HEK293 (cell line): ENCODE data around the gene UBTD1.

Source experiments
- CTCF ChIA-PET: fragments of 350-600 bp; formaldehyde crosslinking; extraction: SDS; loops from one replicate; lab custom pipeline; 2021; ENCODE audit warnings: antibody characterized with exemption; lab: Yijun Ruan, JAX
- POLR2A ChIA-PET: fragments of 300-600 bp; formaldehyde crosslinking; extraction: SDS; loops from one replicate; lab custom pipeline; 2020; ENCODE audit warnings: antibody characterized with exemption, inconsistent platforms; lab: Yijun Ruan, JAX
- H3K27ac ChIP-seq: fragments of 200-500 bp; sonication (Bioruptor generic); 2 replicates; pipeline ENCODE4 v1.5.1; 2014; ENCODE audit warnings: low read depth, low read length, control low read depth, inconsistent platforms; ENCODE audit errors: extremely low read depth
- H3K36me3 ChIP-seq, 2 experiments: fragments of 200-500 bp in 1 of 2; sonication (Bioruptor generic) in 1 of 2; 1 replicate in 1 of 2; 2 replicates in 1 of 2; pipeline ENCODE4 v1.5.1; 2014 to 2017; ENCODE audit warnings: inconsistent platforms in 2 of 2, low read length in 2 of 2; ENCODE audit not compliant: control insufficient read depth in 2 of 2, insufficient read depth in 1 of 2
- H3K4me1 ChIP-seq: fragments of 200-500 bp; sonication (Bioruptor generic); 2 replicates; pipeline ENCODE4 v1.5.1; 2014; ENCODE audit warnings: mild to moderate bottlenecking, low read length, inconsistent platforms; ENCODE audit not compliant: control insufficient read depth, insufficient read depth
- H3K4me3 ChIP-seq: 2 replicates; pipeline ENCODE4 v1.5.1; 2011; ENCODE audit warnings: low read depth, mild to moderate bottlenecking, control low read depth, low read length, moderate library complexity
- H3K9me3 ChIP-seq: fragments of 200-500 bp; sonication (Bioruptor generic); 2 replicates; pipeline ENCODE4 v1.5.1; 2014; ENCODE audit warnings: low read depth, low read length, inconsistent platforms; ENCODE audit not compliant: control insufficient read depth, insufficient read depth
- GLIS1 ChIP-seq: fragments of 450-650 bp; formaldehyde crosslinking; IDR thresholded peaks from 2 replicates; pipeline ENCODE4 v1.5.1; 2016; ENCODE audit warnings: missing biosample characterization, missing genetic modification characterization
- PBX3 ChIP-seq: sonication (generic); formaldehyde crosslinking; IDR thresholded peaks from 2 replicates; pipeline ENCODE4 v1.8.1; 2022; ENCODE audit warnings: mild to moderate bottlenecking, moderate library complexity, missing genetic modification reagents
- PRDM1 ChIP-seq: fragments of 450-650 bp; formaldehyde crosslinking; IDR thresholded peaks from 2 replicates; pipeline ENCODE4; 2016; ENCODE audit warnings: missing biosample characterization, missing genetic modification characterization
- RBAK ChIP-seq: fragments of 450-650 bp; formaldehyde crosslinking; IDR thresholded peaks from 2 replicates; pipeline ENCODE4 v1.5.1; 2016; ENCODE audit warnings: missing biosample characterization, missing genetic modification characterization
- ZBTB10 ChIP-seq: fragments of 450-650 bp; formaldehyde crosslinking; IDR thresholded peaks from 2 replicates; pipeline ENCODE4 v1.5.1; 2016; ENCODE audit warnings: missing biosample characterization, missing genetic modification characterization
- ZBTB17 ChIP-seq: fragments of 450-650 bp; formaldehyde crosslinking; IDR thresholded peaks from 2 replicates; pipeline ENCODE4 v1.5.1; 2016; ENCODE audit warnings: missing biosample characterization, missing genetic modification characterization
- ZFP3 ChIP-seq: fragments of 450-650 bp; formaldehyde crosslinking; IDR thresholded peaks from 2 replicates; pipeline ENCODE4 v1.5.1; 2016; ENCODE audit warnings: low read depth, missing biosample characterization, missing genetic modification characterization
- ZFP37 ChIP-seq: fragments of 450-650 bp; formaldehyde crosslinking; IDR thresholded peaks from 2 replicates; pipeline ENCODE4 v1.5.1; 2016; ENCODE audit warnings: missing biosample characterization, missing genetic modification characterization
- ZIC2 ChIP-seq: fragments of 450-650 bp; formaldehyde crosslinking; IDR thresholded peaks from 2 replicates; pipeline ENCODE4 v1.5.1; 2016; ENCODE audit warnings: missing biosample characterization, missing genetic modification characterization
- ZNF155 ChIP-seq: fragments of 450-650 bp; formaldehyde crosslinking; IDR thresholded peaks from 2 replicates; pipeline ENCODE4 v1.5.1; 2016; ENCODE audit warnings: missing biosample characterization, missing genetic modification characterization
- ZNF16 ChIP-seq: fragments of 450-650 bp; formaldehyde crosslinking; IDR thresholded peaks from 2 replicates; pipeline ENCODE4 v1.5.1; 2016; ENCODE audit warnings: low read depth, missing biosample characterization, missing genetic modification characterization
- ZNF211 ChIP-seq: fragments of 450-650 bp; formaldehyde crosslinking; IDR thresholded peaks from 2 replicates; pipeline ENCODE4 v1.5.1; 2016; ENCODE audit warnings: low read depth, missing biosample characterization, missing genetic modification characterization
- ZNF221 ChIP-seq: fragments of 450-650 bp; formaldehyde crosslinking; IDR thresholded peaks from 2 replicates; pipeline ENCODE4 v1.5.1; 2017; ENCODE audit warnings: missing biosample characterization, missing genetic modification characterization, borderline replicate concordance
- ZNF335 ChIP-seq: fragments of 450-650 bp; formaldehyde crosslinking; conservative IDR thresholded peaks from 2 replicates; pipeline ENCODE4 v1.5.1; 2016; ENCODE audit warnings: missing biosample characterization, missing genetic modification characterization
- ZNF394 ChIP-seq: fragments of 450-650 bp; formaldehyde crosslinking; IDR thresholded peaks from 2 replicates; pipeline ENCODE4 v1.5.1; 2016; ENCODE audit warnings: missing biosample characterization, missing genetic modification characterization, mild to moderate bottlenecking, moderate library complexity, borderline replicate concordance
- ZNF514 ChIP-seq: fragments of 450-650 bp; formaldehyde crosslinking; IDR thresholded peaks from 2 replicates; pipeline ENCODE4 v1.5.1; 2016; ENCODE audit warnings: missing biosample characterization, missing genetic modification characterization
- ZNF585B ChIP-seq: fragments of 450-650 bp; formaldehyde crosslinking; IDR thresholded peaks from 2 replicates; pipeline ENCODE4 v1.5.1; 2016; ENCODE audit warnings: missing biosample characterization, missing genetic modification characterization
- ZNF664 ChIP-seq: fragments of 450-650 bp; formaldehyde crosslinking; IDR thresholded peaks from 2 replicates; pipeline ENCODE4 v1.5.1; 2016; ENCODE audit warnings: missing biosample characterization, missing genetic modification characterization
- ZNF701 ChIP-seq: fragments of 450-650 bp; formaldehyde crosslinking; IDR thresholded peaks from 2 replicates; pipeline ENCODE4 v1.5.1; 2016; ENCODE audit warnings: missing biosample characterization, missing genetic modification characterization
- ZNF747 ChIP-seq: fragments of 450-650 bp; formaldehyde crosslinking; IDR thresholded peaks from 2 replicates; pipeline ENCODE4 v1.5.1; 2016; ENCODE audit warnings: missing biosample characterization, missing genetic modification characterization
- ZSCAN16 ChIP-seq: fragments of 450-650 bp; formaldehyde crosslinking; IDR thresholded peaks from 2 replicates; pipeline ENCODE4 v1.5.1; 2016; ENCODE audit warnings: missing biosample characterization, missing genetic modification characterization
- ZXDB ChIP-seq: fragments of 450-650 bp; formaldehyde crosslinking; IDR thresholded peaks from 2 replicates; pipeline ENCODE4 v1.5.1; 2016; ENCODE audit warnings: missing biosample characterization, missing genetic modification characterization
- TF ChIP-seq, protein P1 (sequence below): fragments of 450-650 bp; formaldehyde crosslinking; IDR thresholded peaks from 2 replicates; pipeline ENCODE4 v1.5.1; 2017; ENCODE audit warnings: missing biosample characterization, mild to moderate bottlenecking, missing genetic modification characterization, moderate library complexity

The UBTD1 gene

GRCh38 chr10:97518301-97519043 lies 19.7 kb downstream of the UBTD1 start:
- H3K4me1 ChIP-seq = no peaks in the 10 kb centered on the region
- TF ChIP-seq ZNF155 (no peak), ZNF335 (tag by site-specific recombination) (peak; percentile 56), ZFP3 (tag by site-specific recombination) (no peak), ZIC2 (tag by site-specific recombination) (no peak), ZNF394 (no peak), RBAK (no peak), ZNF221 (no peak), ZXDB (tag by site-specific recombination) (no peak), ZNF211 (no peak), ZNF664 (peak; percentile 95), PRDM1 (tag by site-specific recombination) (peak; percentile 75), ZBTB10 (tag by site-specific recombination) (no peak), ZBTB17 (tag by site-specific recombination) (0 out of 2 replicates have a peak, but pooled peaks have one; percentile 31), ZNF747 (tag by site-specific recombination) (no peak), ZNF585B (no peak), PBX3 (no peak), ZNF16 (tag by site-specific recombination) (no peak)
- TF ChIP-seq, protein P1, sequence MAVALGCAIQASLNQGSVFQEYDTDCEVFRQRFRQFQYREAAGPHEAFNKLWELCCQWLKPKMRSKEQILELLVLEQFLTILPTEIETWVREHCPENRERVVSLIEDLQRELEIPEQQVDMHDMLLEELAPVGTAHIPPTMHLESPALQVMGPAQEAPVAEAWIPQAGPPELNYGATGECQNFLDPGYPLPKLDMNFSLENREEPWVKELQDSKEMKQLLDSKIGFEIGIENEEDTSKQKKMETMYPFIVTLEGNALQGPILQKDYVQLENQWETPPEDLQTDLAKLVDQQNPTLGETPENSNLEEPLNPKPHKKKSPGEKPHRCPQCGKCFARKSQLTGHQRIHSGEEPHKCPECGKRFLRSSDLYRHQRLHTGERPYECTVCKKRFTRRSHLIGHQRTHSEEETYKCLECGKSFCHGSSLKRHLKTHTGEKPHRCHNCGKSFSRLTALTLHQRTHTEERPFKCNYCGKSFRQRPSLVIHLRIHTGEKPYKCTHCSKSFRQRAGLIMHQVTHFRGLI (tag by site-specific recombination) = no peak
- ChIA-PET POLR2A (interaction anchor here (0.9 to 1.3 kb wide), 2 partner anchors 8 to 20 kb away, joined by 3 to 5 read pairs; partner anchors contain the start of gene UBTD1), CTCF (interaction anchor here (0.8 to 1.6 kb wide), 3 partner anchors 16 to 184 kb away, joined by 3 to 8 read pairs (median 3); no protein-coding TSS in a partner anchor)
- no peak overlapping the region for H3K27ac ChIP-seq
- H3K9me3 ChIP-seq = no peaks in the 10 kb centered on the region
- no peak overlapping the region for H3K4me3 ChIP-seq
- no peaks in the 10 kb centered on the region for H3K36me3 ChIP-seq

DNA sequence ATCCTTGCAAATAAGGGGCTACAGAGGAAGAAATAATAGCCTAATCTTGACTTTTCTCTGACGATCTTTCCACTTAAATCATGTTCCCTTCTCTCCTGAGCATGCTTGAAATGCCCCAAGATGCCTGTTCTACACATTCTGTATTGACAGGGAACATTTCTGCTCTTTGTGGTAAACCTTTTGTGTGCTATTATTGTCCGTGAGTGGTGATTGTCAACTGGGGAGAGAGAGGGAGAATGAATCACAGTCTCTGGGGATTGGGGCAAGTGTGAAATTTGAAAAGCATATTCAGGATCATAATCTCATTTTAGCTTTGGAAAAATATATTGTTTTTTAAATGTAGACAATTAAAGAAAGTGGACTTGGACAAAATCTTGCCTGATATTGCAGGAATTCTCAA lies 20.6 kb downstream of the UBTD1 start:
- TF ChIP-seq ZNF701 (tag by site-specific recombination) (no peak), ZFP37 (tag by site-specific recombination) (no peak), GLIS1 (tag by site-specific recombination) (no peak), ZSCAN16 (no peak), ZNF514 (tag by site-specific recombination) (no peak)
- Histone ChIP-seq H3K4me1 (no peaks in the 10 kb centered on the region), H3K4me3 (no peak overlapping the region), H3K27ac (no peak overlapping the region), H3K36me3 (no peaks in the 10 kb centered on the region), H3K9me3 (no peaks in the 10 kb centered on the region)
- ChIA-PET CTCF (interaction anchor here (0.8 to 1.7 kb wide), 3 partner anchors 15 to 35 kb away, joined by 3 to 8 read pairs (median 4); no protein-coding TSS in a partner anchor), POLR2A (no interaction called here)
